Large intestine (tissue), 3 donors: Measurements from ENCODE around the gene KAZN. TPM values are rescaled to one million over a fixed set of nuclear protein-coding genes. Genes with fewer than 3 reads are reported as not detected.

ENCODE experiments used
- DNase-seq, 2 donors: peaks; one replicate each; pipeline versions ENCODE4 v3.0.0 to v3.0.0-alpha.2; 2013
- H3K27ac ChIP-seq: one replicate; pipeline ENCODE4 v1.5.1; 2013; ENCODE audit warnings: low read length
- H3K27me3 ChIP-seq: 2 replicates; pipeline ENCODE4 v1.6.1; 2013; ENCODE audit warnings: low read length; ENCODE audit not compliant: control insufficient read depth, insufficient read depth
- H3K36me3 ChIP-seq: 2 replicates; pipeline ENCODE4 v1.6.1; 2013; ENCODE audit warnings: low read length; ENCODE audit not compliant: control insufficient read depth, insufficient read depth
- H3K4me1 ChIP-seq: one replicate; pipeline ENCODE4 v1.6.1; 2013; ENCODE audit warnings: low read length; ENCODE audit not compliant: control insufficient read depth, insufficient read depth
- H3K4me3 ChIP-seq: one replicate; pipeline ENCODE4 v1.5.1; 2013; ENCODE audit warnings: low read length
- H3K9me3 ChIP-seq: one replicate; pipeline ENCODE4 v1.6.1; 2013; ENCODE audit warnings: mild to moderate bottlenecking, low read depth, low read length, moderate library complexity; ENCODE audit not compliant: control insufficient read depth
- WGBS: methylation state at CpG from one replicate; pipeline ENCODE4 v1.1.5; 2013; ENCODE audit warnings: low lambda C conversion rate; ENCODE audit not compliant: insufficient coverage; 5-methylcytosine and 5-hydroxymethylcytosine counted together
- polyA plus RNA-seq: library from polyadenylated mRNA; unstranded; fragments of 120-200 nt; gene quantifications from one replicate; pipeline ENCODE4 v1.2.1, GENCODE V29; 2013

Gene KAZN
- polyA plus RNA-seq, 1 donor: 30.4 TPM

- Histone ChIP-seq H3K27me3 (no peaks in the 10 kb centered on the region), H3K4me3 (no peak overlapping the region), H3K36me3 (no peaks in the 10 kb centered on the region), H3K4me1 (peaks cover 7% of the 10 kb centered on the region), H3K27ac (no peak overlapping the region), H3K9me3 (no peaks in the 10 kb centered on the region)
- 100% methylated on average over 1 of the region's 11 CpGs for WGBS
- no peak for DNase-seq
Measured at GRCh38 chr1:14777516-14778506, 179.3 kb downstream of the KAZN start.

- Histone ChIP-seq H3K27ac (no peak overlapping the region), H3K4me3 (no peak overlapping the region), H3K4me1 (peaks cover 13% of the 10 kb centered on the region), H3K27me3 (no peaks in the 10 kb centered on the region), H3K9me3 (no peaks in the 10 kb centered on the region), H3K36me3 (no peaks in the 10 kb centered on the region)
- no CpG with 5 or more reads among the region's 3 CpGs for WGBS
- no peak for DNase-seq
Measured at GRCh38 chr1:14778541-14778897, 180.0 kb downstream of the KAZN start.

GRCh38 chr1:14778898-14779865 lies 180.7 kb downstream of the KAZN start:
- 80% methylated on average over 2 of the region's 12 CpGs for WGBS
- H3K27me3 ChIP-seq: no peaks in the 10 kb centered on the region
- no peaks in the 10 kb centered on the region for H3K9me3 ChIP-seq
- peak in 1 of 2 donors; percentile 33 for DNase-seq
- no peak overlapping the region for H3K4me3 ChIP-seq
- H3K4me1 ChIP-seq: peaks cover 19% of the 10 kb centered on the region
- H3K27ac ChIP-seq: no peak overlapping the region
- no peaks in the 10 kb centered on the region for H3K36me3 ChIP-seq

- no peaks in the 10 kb centered on the region for H3K36me3 ChIP-seq
- H3K4me1 ChIP-seq: peaks cover 22% of the 10 kb centered on the region
- H3K27ac ChIP-seq: no peak overlapping the region
- no peak overlapping the region for H3K4me3 ChIP-seq
- DNase-seq: peak; percentile 9 to 14
- H3K27me3 ChIP-seq: no peaks in the 10 kb centered on the region
- H3K9me3 ChIP-seq: no peaks in the 10 kb centered on the region
- no CpG with 5 or more reads among the region's 2 CpGs for WGBS
Measured at GRCh38 chr1:14780271-14780670, 181.8 kb downstream of the KAZN start.

DNA sequence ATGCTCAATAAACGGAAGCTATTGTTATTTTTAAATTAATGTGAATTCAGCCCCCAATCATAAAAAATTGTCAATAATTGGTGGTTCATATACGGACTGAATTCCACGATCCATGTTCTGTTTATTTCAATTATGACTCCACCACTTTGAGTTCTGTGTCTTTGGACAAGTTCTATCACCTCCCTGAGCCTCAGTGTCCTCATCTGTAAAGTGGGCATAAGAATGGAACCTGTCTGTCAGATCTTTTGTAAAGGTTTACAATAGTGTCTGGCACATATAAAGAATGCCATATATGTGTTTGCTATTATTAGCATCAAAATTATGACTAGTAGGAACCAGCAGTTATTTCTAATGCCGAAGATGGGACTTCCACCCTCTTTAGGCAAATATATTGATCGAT lies 183.3 kb downstream of the KAZN start:
- Histone ChIP-seq H3K36me3 (no peaks in the 10 kb centered on the region), H3K4me1 (peaks cover 36% of the 10 kb centered on the region), H3K4me3 (no peak overlapping the region), H3K9me3 (no peaks in the 10 kb centered on the region), H3K27me3 (no peaks in the 10 kb centered on the region), H3K27ac (no peak overlapping the region)
- DNase-seq: no peak
- 100% methylated on average over 1 of the region's 5 CpGs for WGBS

DNA sequence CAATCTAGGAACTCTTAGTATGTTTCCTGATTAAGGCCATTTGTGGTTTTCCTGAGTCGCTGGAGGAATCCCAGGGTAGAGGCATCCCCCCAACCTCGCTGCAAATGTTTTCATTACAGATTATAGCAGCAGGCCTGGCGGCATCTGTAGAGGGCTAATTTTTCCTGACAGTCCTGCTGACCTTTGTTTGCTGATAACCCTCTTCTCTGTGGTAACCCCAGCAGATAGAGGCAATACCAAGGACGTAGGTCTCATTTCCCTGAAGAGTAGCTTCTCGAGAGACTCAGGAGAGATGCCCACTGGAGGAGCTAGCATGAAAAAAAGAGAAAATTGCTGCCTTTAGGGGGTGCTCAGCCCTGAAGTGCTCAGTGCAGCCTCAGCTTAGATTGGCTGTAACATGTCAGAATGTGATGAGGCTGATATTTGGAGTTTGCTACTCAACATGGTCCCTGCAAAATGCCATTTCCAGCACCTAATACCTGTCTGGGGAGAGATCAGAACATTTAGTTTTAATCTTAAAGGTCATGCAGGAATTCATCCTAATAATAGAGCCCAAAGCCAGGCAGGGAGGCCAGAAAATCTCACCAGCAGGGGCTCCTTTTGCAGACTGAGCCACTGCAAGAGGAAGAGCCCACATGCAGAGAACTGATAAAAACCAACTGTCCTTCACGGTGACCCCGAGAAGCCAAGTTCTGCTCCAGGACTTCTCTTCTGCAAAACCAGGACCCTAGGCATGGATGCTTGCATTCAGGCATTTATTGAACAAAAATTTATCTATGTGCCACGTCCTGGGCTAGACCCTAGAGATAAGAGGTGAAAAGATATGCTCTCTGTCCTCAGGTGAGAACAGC lies 184.5 kb downstream of the KAZN start:
- WGBS: no CpG with 5 or more reads among the region's 8 CpGs
- no peaks in the 10 kb centered on the region for H3K27me3 ChIP-seq
- no peak overlapping the region for H3K27ac ChIP-seq
- no peaks in the 10 kb centered on the region for H3K36me3 ChIP-seq
- DNase-seq: peak in 1 of 2 donors; percentile 9
- peaks cover 47% of the 10 kb centered on the region for H3K4me1 ChIP-seq
- no peak overlapping the region for H3K4me3 ChIP-seq
- no peaks in the 10 kb centered on the region for H3K9me3 ChIP-seq

DNA sequence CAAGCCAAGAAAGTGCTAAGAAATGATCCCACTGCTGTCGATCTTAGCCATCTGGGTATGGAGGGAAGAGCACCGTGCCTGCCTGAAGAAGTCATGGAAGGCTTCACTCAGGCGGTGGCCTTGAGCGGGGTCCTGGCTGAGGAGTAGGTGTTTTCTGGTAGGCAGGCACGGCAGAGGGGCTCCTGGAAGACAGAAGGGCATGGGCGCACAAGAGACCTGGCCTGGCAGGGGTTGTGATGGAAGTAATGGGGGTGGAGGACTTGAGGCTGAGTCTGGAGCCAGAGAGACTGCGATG lies 185.1 kb downstream of the KAZN start:
- H3K27ac ChIP-seq: no peak overlapping the region
- no CpG with 5 or more reads among the region's 7 CpGs for WGBS
- DNase-seq: no peak
- H3K27me3 ChIP-seq: no peaks in the 10 kb centered on the region
- H3K36me3 ChIP-seq: no peaks in the 10 kb centered on the region
- H3K4me3 ChIP-seq: no peak overlapping the region
- peaks cover 53% of the 10 kb centered on the region for H3K4me1 ChIP-seq
- no peaks in the 10 kb centered on the region for H3K9me3 ChIP-seq

- H3K4me1 ChIP-seq: peaks cover 57% of the 10 kb centered on the region
Measured at GRCh38 chr1:14784790-14785773, 186.6 kb downstream of the KAZN start.

GRCh38 chr1:14786109-14786675 lies 187.7 kb downstream of the KAZN start:
- Histone ChIP-seq H3K27ac (peak overlapping the region; percentile 75), H3K4me1 (peaks cover 65% of the 10 kb centered on the region), H3K9me3 (no peaks in the 10 kb centered on the region), H3K4me3 (no peak overlapping the region), H3K27me3 (no peaks in the 10 kb centered on the region), H3K36me3 (no peaks in the 10 kb centered on the region)
- DNase-seq: peak; percentile 50 to 81
- 0% methylated on average over 1 of the region's 9 CpGs for WGBS

More at GRCh38 chr1:14784790-14785773, 186.6 kb downstream of the KAZN start:
- Histone ChIP-seq H3K36me3 (no peaks in the 10 kb centered on the region), H3K9me3 (no peaks in the 10 kb centered on the region), H3K4me3 (no peak overlapping the region), H3K27ac (peak overlapping the region; percentile 75), H3K27me3 (no peaks in the 10 kb centered on the region)
- WGBS: 88% methylated on average over 8 of the region's 16 CpGs
- DNase-seq: no peak
